GM18511 (cell line): ENCODE data around the gene COPZ1.
"Not testable (repeated sequence)": the region's sequence is repeated elsewhere in the genome, so short reads cannot be mapped to it uniquely, and the experiment has no call there.

Experiments
- ATAC-seq: cut with Tn5 transposase; IDR thresholded peaks from one replicate; pipeline ENCODE4 v1.9.1; 2021; ENCODE audit warnings: mild to moderate bottlenecking, moderate library complexity; ENCODE audit not compliant: unreplicated experiment

COPZ1 gene

DNA sequence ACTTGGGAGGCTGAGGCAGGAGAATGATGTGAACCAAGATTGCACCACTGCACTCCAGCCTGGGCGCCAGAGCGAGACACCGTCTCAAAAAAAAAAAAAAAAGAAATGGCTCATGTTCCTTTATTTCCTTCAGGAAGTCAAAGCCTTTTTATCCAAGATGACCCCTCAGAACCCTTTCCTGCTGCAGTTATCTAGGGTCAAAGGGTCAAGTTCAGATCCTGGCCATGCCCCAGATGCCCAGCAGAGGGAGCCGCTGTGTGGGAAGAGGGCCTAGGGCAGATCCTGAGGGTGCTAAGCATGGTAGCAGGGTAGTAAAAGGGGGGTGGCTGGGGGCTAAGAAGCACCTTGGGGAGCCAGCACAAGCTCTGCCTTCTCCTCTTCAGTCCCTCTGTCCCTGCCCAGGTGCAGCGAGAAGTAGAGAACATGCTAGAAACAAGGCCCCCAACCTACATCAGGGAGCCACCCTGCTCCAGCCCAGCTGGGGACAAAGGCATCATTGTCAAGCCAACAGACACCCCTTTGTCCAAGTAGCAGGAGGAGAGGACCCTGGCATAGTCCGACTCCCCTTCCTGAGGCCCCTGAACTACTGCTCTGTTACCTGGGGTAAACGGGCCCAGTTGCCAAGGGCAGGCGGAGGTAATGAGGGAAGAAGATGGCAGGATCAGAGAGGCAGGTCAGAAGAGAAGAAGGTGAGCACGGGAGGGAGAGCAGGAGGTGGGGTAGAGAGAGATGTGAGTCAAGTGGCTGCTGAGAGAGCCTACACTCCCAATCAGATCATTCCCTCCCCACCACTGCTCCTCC lies 30.6 kb upstream of the COPZ1 start:
- ATAC-seq: no peak

GRCh38 chr12:54294953-54295566 lies 29.9 kb upstream of the COPZ1 start:
- no peak for ATAC-seq

- ATAC-seq: no peak
These were observed 28.4 kb upstream of the COPZ1 start for GRCh38 chr12:54296393-54297099.

- no peak for ATAC-seq
These were observed 26.0 kb upstream of the COPZ1 start for GRCh38 chr12:54298904-54299303.

GRCh38 chr12:54299515-54300224 lies 25.3 kb upstream of the COPZ1 start:
- ATAC-seq: no peak

DNA sequence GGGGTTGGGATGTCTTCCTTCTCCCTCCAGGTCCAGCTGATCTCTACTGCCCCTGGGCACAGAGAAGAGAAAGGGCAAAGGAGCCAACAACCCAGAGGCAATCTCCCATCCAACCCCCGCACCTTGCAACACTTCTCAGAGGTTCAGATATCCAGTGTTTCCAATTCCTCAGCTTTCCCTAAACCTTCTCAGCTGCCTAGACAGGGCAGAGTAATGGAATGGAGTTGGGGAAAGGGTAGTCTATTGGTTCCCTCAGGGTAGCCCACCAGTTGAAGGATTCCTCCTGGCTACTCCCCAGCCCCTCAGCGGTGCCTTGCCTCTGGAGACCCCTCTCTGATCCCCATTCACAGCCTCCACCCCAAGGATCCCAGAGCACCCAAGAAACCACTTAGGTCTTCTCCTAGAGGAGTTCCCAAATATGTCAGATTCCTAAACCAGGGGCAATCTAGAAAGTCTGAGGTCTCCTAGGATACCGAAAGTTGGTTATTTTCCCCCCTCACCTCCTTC lies 24.7 kb upstream of the COPZ1 start:
- no peak for ATAC-seq

GRCh38 chr12:54300732-54301427 lies 24.1 kb upstream of the COPZ1 start, which contains the start of gene NFE2:
TSS of gene NFE2 (minus strand) at chr12:54301015. CDS start at chr12:54295248, 5,767 bp downstream.
- no peak for ATAC-seq

- ATAC-seq: no peak
These were observed 23.4 kb upstream of the COPZ1 start for GRCh38 chr12:54301428-54302048.

- ATAC-seq: no peak
These were observed 21.3 kb upstream of the COPZ1 start for GRCh38 chr12:54303640-54304039.

- no peak for ATAC-seq
These were observed 20.6 kb upstream of the COPZ1 start for GRCh38 chr12:54304187-54304810.

GRCh38 chr12:54306925-54307741 lies 17.8 kb upstream of the COPZ1 start:
- no peak for ATAC-seq

- no peak for ATAC-seq
These were observed 13.9 kb upstream of the COPZ1 start for GRCh38 chr12:54311051-54311450.

DNA sequence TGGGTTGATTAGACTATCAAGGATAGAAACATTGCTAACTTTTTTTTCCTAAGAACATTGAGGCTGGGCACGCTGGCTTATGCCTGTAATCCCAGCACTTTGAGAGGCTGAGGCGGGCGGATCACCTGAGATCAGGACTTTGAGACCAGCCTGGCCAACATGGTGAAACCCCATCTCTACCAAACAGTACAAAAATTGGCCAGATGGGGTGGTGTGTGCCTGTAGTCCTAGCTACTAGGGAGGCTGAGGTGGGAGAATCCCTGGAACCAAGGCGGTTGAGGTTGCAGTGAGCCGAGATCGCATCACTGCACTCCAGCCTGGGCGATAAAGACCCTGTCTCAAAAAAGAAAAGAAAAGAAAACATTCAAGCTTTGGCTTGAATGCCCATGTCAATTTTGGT lies 12.6 kb upstream of the COPZ1 start:
- not testable (repeated sequence) for ATAC-seq

DNA sequence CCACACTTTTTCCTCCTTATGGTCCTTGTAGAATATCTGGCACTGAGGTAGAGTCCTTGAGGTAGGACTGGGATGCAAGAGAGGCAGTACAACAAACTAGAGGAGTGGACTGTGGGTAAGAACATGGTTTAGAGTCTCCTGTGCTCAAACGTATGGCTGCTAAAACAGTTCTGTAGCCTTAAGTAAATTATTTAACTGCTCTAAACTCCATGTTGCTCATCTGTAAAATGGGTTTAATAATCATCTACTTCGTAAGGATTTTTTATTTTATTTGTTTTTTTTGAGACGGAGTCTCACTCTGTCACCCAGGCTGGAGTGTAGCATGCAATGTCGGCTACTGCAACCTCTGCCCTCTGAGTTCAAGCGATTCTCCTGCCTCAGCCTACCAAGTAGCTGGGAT lies 3.6 kb upstream of the COPZ1 start:
- ATAC-seq: no peak

- ATAC-seq: not testable (repeated sequence)
These were observed 645 bp downstream of the COPZ1 start for GRCh38 chr12:54325442-54326109.

- no peak for ATAC-seq
These were observed 3.8 kb downstream of the COPZ1 start for GRCh38 chr12:54328595-54329337.

GRCh38 chr12:54329759-54330158 lies 4.8 kb downstream of the COPZ1 start:
- ATAC-seq: no peak
